ENCODE measurements around the gene NOG. TPM values are rescaled to one million over a fixed set of nuclear protein-coding genes. Genes with fewer than 3 reads are reported as not detected.

Gene NOG
- total and polyA plus RNA-seq, 2 experiments from 2014 or later, result 0.39 to 0.66 TPM

- Mint-ChIP-seq H3K27me3 (ENCODE audit: insufficient read depth, low read depth, poor library complexity) (no peaks in the 10 kb centered on the region), H3K4me3 (no peak overlapping the region), H3K36me3 (ENCODE audit: low read depth) (no peaks in the 10 kb centered on the region), H3K9me3 (no peaks in the 10 kb centered on the region), H3K4me1 (peaks cover 7% of the 10 kb centered on the region; the same call in 2 of the 3 replicates), H3K27ac (no peak overlapping the region)
- Histone ChIP-seq H3K27ac (ENCODE audit: low read depth) (no peak overlapping the region), H3K9me2 (ENCODE audit: insufficient read depth) (no peaks in the 10 kb centered on the region), H3F3A (replicated peaks; ENCODE audit: low read depth) (no peaks in the 10 kb centered on the region), H4K20me1 (replicated peaks; ENCODE audit: insufficient read depth) (no peaks in the 10 kb centered on the region), H3K4me2 (no peak overlapping the region), H3K4me1 (ENCODE audit: insufficient read depth) (no peaks in the 10 kb centered on the region), H2AFZ (0 out of 2 replicates have a peak overlapping the region, but pooled peaks have one; percentile 38), H3K79me2 (replicated peaks; ENCODE audit: insufficient read depth) (no peaks in the 10 kb centered on the region), H3K27me3 (ENCODE audit: insufficient read depth) (no peaks in the 10 kb centered on the region), H3K36me3 (ENCODE audit: insufficient read depth) (no peaks in the 10 kb centered on the region), H3K4me3 (no peak overlapping the region)
- no peak for TF ChIP-seq STAT1 (IDR thresholded peaks at IDR 0.05; ENCODE audit: unreplicated experiment)
- no peak for TF ChIP-seq EZH2phosphoT487 (IDR thresholded peaks at IDR 0.05; ENCODE audit: unreplicated experiment)
- TF ChIP-seq ZNF462 (CRISPR knock-in tag; IDR thresholded peaks at IDR 0.05), result no peak
- no peak for TF ChIP-seq JUNB (IDR thresholded peaks at IDR 0.05; ENCODE audit: unreplicated experiment)
- no peak for TF ChIP-seq REST (IDR thresholded peaks at IDR 0.05; ENCODE audit: unreplicated experiment)
- no peak for TF ChIP-seq CREB1 (CRISPR knock-in tag; IDR thresholded peaks at IDR 0.05; ENCODE audit: low read depth)
- no peak for TF ChIP-seq ZNF114 (CRISPR knock-in tag; IDR thresholded peaks at IDR 0.05)
- no peak for TF ChIP-seq POLR2AphosphoS5 (IDR thresholded peaks at IDR 0.05; ENCODE audit: low read depth)
- no peak for TF ChIP-seq NANOG (IDR thresholded peaks at IDR 0.05; ENCODE audit: borderline replicate concordance)
- no peak for TF ChIP-seq ZNF331 (CRISPR knock-in tag; IDR thresholded peaks at IDR 0.05; ENCODE audit: low read depth)
- TF ChIP-seq CTCF (conservative IDR thresholded peaks at IDR 0.05; ENCODE audit: low read depth in 2 of 2), result no peak
- TF ChIP-seq ETS1 (IDR thresholded peaks at IDR 0.05), result no peak
- no peak for TF ChIP-seq EZH2 (IDR thresholded peaks at IDR 0.05; ENCODE audit: low read depth, unreplicated experiment)
- ATAC-seq (no peak), DNase-seq (ENCODE audit: low spot score) (no peak)
These were observed 48.9 kb downstream of the NOG start for GRCh38 chr17:56642424-56642823.

Measured in GM23338 (cell line).